GM18520 (cell line): ENCODE results near the gene EDN2.

ENCODE experiments used
- ATAC-seq: cut with Tn5 transposase; IDR thresholded peaks from one replicate; pipeline ENCODE4 v1.9.1; 2021; ENCODE audit not compliant: unreplicated experiment

EDN2 gene

DNA sequence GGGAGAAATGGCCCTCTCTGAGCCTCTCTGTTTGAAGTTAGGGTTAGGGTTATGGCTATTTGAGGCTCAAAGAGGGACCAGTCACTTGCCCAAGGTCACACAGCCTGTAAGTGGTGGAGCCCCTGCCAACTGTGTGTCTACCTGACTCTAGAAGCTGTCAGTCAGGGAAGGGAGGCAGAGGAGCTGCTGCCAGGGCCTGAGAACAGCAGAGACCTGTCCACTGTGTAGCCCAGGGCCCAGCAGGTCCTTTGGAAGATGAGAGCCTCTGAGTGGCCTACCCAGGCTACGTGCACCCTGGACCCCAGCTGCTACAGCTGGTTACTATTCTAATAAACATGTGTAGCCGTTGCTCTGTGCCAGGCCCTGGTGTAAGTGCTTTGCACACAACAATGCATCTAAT, 15.1 kb upstream of the EDN2 start:
- no peak for ATAC-seq

DNA sequence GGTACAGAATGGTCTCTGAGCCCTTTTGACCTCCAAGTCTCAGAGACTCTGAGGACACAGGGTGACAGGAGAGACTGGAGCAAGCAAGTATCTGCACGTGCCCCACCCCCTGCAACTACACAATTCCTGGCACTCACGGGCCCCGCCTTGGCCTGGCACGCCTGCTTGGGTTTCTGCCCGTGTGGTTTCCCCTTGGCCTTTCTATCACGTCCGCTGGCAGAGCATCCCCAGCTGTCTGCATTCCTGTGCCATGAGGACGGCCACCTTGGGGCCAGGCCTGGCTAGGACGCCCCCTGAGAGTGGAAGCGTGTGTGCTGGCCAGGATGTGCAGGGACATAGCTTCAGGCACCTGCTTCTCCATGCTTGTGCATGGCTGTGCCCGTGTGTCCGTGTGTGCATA, 14.3 kb upstream of the EDN2 start:
- no peak for ATAC-seq

DNA sequence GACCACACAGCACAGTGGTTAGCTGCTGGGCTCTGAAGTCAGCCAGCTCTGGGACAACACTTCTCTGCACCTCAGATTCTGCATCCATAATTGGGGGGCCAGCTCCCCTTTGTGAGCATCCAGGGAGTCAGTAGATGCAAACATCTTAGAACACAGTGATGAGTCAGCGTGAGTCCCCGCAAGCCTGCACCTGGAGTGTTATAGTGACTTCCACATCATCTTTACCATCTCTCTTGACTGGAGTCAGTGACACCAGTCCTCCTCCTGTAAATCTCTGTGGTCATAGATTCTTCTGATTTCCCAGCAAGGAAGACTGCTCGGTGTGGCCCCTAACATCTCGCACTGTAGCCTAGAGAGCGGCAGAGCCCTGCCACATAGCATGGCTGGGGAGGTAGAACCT, 13.9 kb upstream of the EDN2 start:
- ATAC-seq, result no peak

DNA sequence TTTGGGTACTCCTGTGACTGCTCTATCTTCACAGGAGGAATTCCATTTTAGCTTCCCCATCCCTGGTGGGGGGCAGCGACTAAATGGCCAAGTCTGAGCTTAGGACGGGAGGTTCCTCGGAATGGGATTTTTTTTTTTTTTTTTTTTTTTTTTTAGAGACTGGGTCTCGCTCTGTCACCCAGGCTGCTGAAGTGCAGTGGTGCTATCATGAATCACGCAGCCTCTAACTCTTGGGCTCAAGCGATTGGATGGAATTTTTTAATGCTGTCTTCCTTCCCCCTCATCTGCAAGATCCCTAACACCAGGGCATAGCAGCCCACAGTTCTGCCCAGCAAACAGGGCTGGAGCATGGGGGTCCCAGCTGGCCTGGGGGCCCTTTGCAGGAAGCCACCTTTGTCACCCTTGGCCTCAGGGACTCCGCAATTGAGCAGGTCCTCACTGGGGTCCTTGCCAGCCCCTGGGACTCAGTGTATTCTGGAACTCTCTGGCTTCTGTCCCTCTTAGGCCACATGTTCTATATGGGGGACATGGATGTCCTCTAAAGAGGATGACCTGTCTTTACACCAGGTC, 13.1 kb upstream of the EDN2 start:
- no peak for ATAC-seq

- no peak for ATAC-seq
These were observed 12.6 kb upstream of the EDN2 start for GRCh38 chr1:41497056-41497440.

DNA sequence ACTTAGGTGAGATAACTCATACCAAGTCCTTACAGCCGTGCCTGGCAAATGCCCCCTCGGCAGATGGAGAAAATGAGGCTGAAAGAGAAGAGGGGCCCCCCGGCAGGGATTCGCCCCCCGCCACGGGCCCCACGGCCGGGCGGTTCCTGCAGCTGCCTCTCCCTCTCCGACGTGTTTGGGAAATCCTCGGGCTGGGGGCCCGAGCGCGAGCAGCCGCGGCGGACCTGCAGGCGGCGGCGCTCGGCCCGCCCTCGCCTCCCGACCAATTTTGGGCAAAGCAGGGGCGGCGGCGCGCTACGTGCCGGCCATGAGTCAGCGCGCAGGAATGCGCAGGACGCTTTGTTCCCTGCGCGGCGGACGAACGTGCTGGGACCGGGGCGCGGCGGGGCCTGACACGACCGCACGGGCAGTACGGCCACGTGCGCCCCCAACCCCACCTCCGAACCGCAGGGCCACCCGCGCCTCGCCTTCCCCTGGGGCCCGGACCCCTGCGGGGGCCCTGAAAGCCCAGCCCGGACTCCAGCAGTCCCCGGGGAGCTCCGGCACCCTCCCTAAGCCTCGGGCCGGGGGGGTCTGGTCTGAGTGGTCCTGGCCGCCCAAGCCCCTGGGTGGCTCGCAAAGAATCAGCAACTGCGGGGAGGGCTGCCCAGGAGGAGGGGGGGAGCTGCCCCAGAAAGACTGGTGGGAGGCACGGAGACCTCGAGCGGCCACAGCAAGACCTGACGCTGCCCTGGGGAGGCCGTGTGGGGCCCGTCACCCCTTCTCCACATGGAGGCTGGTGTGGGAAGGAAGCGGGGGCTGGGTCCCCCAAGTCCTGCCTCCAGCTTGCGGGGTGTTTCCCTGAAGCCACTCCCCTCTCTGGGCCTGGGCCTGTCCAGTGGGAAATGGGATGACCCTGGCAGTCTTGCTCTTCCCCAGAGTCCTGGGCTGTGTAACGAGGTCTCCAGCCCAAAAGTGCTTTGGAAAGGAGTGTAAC, 11.9 kb upstream of the EDN2 start:
- ATAC-seq, result no peak

GRCh38 chr1:41495210-41495948, 10.9 kb upstream of the EDN2 start:
- ATAC-seq, result no peak

DNA sequence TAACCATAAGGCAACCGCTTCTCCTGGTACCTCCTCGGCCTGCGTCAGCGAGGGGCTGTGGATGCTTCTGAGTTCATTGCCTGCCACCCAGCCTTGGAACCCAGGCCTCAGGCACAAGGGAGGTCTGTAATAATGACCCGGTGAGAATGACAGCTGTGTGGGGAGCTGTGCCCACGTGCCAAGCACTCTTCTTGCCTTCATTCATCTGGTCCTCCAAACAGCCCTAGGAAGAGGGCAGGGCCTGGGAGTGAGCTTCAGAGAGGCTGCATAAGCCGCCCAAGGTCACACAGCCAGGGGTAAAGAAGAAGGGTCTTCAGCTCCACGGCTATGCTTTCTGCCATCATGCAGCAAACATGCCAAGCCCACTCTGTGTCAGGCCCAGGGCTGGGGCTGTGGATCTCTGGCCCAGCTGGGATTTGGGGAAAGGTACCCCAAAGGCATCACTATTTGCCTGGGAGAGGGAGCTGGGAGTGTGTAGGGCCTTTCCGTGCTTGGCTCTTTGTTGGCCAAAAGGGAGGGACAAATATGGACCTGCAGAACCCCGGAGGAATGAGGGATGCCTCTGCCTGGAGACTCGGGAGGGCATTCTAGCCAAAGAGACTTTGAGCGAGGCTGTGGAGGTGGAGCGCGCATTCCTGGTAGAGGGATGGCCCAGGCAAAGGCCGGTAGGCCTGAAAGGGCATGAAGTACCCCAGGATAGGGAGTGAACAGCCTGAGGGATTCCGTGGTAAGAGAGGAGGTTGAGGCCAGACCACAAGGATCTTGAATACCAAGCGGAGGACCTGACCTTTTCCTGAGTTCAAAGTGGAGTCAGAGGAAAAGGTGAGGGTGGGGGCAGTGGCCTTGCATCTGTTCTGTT, 10.1 kb upstream of the EDN2 start:
- ATAC-seq, result no peak

- ATAC-seq, result no peak
These were observed 9.3 kb upstream of the EDN2 start for GRCh38 chr1:41493626-41494350.

DNA sequence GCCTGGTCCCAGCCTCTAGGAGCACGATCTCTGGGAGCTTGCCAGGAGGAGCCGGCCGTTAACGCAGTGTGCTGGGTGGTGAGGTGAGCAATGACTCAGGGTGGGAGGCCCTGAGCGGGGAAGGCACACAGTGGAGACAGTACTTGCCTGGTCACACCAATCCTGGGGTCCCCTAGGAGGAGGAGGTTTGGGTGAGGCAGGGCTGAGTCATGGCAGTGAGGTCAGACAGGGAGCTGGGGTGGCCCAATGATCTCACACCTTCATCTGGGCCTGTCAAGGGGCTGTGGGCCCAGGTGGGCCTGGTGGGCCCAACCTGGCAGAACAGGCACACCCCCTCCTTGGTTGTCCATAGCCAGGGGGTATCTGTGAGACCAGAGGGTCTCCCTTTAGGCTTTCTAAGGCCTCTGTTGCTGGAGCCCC, 8.6 kb upstream of the EDN2 start:
- ATAC-seq, result no peak

DNA sequence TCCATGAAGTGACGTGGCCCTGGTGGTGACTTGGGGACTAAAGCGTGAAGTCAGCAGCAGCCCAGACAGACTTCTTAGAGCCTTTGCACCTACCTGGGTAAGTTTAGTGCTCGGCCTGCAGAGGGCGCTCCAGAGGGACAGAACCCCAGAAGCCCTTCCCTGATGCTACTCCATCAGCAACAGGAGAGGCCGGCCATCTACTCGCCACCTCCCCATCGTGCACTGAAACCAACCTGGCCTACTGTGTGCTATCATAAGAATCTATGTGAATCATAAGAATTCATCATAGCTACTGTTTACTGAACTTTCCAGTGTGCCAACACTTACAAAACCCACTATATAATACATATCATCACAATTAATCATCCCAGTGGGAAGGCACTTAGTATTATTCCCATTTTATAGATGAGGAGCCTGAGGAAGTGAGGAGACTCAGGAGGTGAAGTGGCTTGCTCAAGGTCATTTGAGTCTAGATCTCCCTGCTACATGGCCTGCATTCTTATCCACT, 7.9 kb upstream of the EDN2 start:
- no peak for ATAC-seq

- ATAC-seq, result no peak
These were observed 6.4 kb upstream of the EDN2 start for GRCh38 chr1:41490911-41491310.

- ATAC-seq, result no peak
These were observed 5.1 kb upstream of the EDN2 start for GRCh38 chr1:41489561-41489960.

GRCh38 chr1:41488040-41488951, 3.8 kb upstream of the EDN2 start:
- ATAC-seq, result no peak

GRCh38 chr1:41487126-41488039, 2.9 kb upstream of the EDN2 start:
- ATAC-seq, result peak; percentile 31

GRCh38 chr1:41486371-41487125, 2.1 kb upstream of the EDN2 start:
- no peak for ATAC-seq

DNA sequence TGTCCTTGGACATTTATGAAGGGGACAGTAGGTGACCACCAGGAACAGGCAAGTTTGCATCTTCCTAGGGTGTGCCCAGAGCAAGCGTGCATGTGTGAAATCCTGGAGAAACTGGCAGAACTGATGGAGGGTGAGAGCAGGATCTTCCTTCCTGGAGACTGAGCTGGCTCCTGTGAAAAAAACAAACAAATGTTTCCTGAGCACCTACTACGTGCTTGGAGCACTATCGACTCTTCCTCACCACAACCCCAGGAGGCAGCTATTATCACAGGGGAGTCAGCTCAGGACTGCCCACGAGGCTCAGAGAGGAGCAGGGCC, 1.5 kb upstream of the EDN2 start:
- no peak for ATAC-seq
